H1 (cell line): ENCODE results near the gene ABCG1.

Experiments
- BCL11A ChIP-seq, 2 experiments: IDR thresholded peaks; one replicate each; pipeline ENCODE4 v1.6.1; 2011; ENCODE audit warnings: low read depth in 2 of 2, low read length in 2 of 2, mild to moderate bottlenecking in 2 of 2
- HDAC2 ChIP-seq, 2 experiments: fragments of 300-600 bp in 1 of 2; sonication (generic) in 1 of 2; IDR thresholded peaks; 2 replicates each; pipeline ENCODE4 v1.6.1; 2011 to 2012; ENCODE audit warnings: low read depth in 2 of 2, low read length in 2 of 2, mild to moderate bottlenecking in 2 of 2, moderate library complexity in 2 of 2, borderline replicate concordance in 1 of 2, inconsistent platforms in 1 of 2
- HDAC6 ChIP-seq: IDR thresholded peaks from one replicate; pipeline ENCODE4 v1.7.1; 2012; ENCODE audit warnings: low read depth, mild to moderate bottlenecking, inconsistent platforms, low read length, moderate library complexity
- PHF8 ChIP-seq: fragments of 200-600 bp; sonication (generic); conservative IDR thresholded peaks from 2 replicates; pipeline ENCODE4 v1.7.1; 2012; ENCODE audit warnings: low read depth, mild to moderate bottlenecking, inconsistent platforms, low read length, moderate library complexity
- POLR2A ChIP-seq, 2 experiments: IDR thresholded peaks; 1 replicate in 1 of 2; 2 replicates in 1 of 2; pipeline ENCODE4 v1.6.1; 2011; ENCODE audit warnings: low read depth in 2 of 2, low read length in 2 of 2, mild to moderate bottlenecking in 2 of 2; ENCODE audit errors: control extremely low read depth in 1 of 2
- TF ChIP-seq, protein P1 (sequence below), 3 experiments: IDR thresholded peaks; 1 replicate in 2 of 3; 2 replicates in 1 of 3; pipeline versions ENCODE4 v1.5.1 to v1.6.1; 2011; ENCODE audit warnings: low read length in 3 of 3, mild to moderate bottlenecking in 3 of 3, inconsistent platforms in 2 of 3, low read depth in 1 of 3, moderate library complexity in 1 of 3; ENCODE audit not compliant: insufficient read depth in 1 of 3; ENCODE audit errors: control extremely low read depth in 1 of 3

DNA sequence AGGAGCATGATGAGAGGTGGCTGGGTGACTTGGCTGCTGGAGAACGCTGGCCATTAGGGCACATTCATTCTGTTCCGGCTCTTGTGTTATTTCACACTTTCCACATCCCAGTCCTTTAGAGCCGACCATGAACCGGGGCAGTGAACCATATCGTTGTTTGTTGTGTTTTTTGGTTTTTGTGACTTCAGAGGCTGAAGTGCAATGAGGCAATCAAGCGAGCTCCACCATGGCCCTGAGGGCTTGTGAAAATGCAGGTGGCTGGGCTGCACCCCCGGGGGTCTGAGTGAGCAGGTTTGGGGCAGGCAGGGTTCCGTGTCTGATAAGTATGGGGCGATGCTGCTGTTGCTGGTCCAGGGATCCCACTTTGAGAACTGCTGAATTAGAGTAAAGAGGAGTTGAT lies 23.7 kb downstream of the ABCG1 start:
- no peak for TF ChIP-seq HDAC6
- no peak for TF ChIP-seq HDAC2 (IDR thresholded peaks at IDR 0.05; ENCODE audit: borderline replicate concordance in 1 of 2, low read depth in 2 of 2, low read length in 2 of 2)
- no peak for TF ChIP-seq BCL11A (IDR thresholded peaks at IDR 0.05; ENCODE audit: low read depth in 2 of 2, low read length in 2 of 2)
- TF ChIP-seq, protein P1, sequence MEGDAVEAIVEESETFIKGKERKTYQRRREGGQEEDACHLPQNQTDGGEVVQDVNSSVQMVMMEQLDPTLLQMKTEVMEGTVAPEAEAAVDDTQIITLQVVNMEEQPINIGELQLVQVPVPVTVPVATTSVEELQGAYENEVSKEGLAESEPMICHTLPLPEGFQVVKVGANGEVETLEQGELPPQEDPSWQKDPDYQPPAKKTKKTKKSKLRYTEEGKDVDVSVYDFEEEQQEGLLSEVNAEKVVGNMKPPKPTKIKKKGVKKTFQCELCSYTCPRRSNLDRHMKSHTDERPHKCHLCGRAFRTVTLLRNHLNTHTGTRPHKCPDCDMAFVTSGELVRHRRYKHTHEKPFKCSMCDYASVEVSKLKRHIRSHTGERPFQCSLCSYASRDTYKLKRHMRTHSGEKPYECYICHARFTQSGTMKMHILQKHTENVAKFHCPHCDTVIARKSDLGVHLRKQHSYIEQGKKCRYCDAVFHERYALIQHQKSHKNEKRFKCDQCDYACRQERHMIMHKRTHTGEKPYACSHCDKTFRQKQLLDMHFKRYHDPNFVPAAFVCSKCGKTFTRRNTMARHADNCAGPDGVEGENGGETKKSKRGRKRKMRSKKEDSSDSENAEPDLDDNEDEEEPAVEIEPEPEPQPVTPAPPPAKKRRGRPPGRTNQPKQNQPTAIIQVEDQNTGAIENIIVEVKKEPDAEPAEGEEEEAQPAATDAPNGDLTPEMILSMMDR (IDR thresholded peaks at IDR 0.05; ENCODE audit: control extremely low read depth in 1 of 3, insufficient read depth in 1 of 3, low read depth in 1 of 3, low read length in 3 of 3), result no peak
- no peak for TF ChIP-seq PHF8
- no peak for TF ChIP-seq POLR2A (IDR thresholded peaks at IDR 0.05; ENCODE audit: control extremely low read depth in 1 of 2, low read depth in 2 of 2, low read length in 2 of 2)
